ENCODE measurements around the gene TAS2R40. TPM values are rescaled to one million over a fixed set of nuclear protein-coding genes. Genes with fewer than 3 reads are reported as not detected.

Gene TAS2R40
- total RNA-seq, 4 donors from 2014 or later = not detected

DNA sequence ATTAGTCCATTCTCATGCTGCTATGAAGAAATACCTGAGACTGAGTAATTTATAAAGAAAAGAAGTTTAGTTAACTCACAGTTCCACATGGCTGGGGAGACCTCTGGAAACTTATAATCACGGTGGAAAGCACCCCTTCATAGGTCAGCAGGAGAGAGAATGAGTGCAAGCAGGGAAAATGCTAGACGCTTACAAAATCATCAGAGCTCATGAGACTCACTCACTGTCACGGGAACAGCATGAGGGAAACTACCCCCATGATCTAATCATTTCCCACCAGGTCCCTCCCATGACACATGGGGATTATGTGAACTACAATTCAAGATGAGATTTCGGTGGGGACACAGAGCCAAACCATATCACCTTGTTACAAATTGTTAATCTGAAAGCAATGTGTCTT is 22.8 kb upstream of the TAS2R40 start:
- H3K36me3 ChIP-seq = no peaks in the 10 kb centered on the region
- no peak for TF ChIP-seq POLR2AphosphoS5 (IDR thresholded peaks at IDR 0.05)
- TF ChIP-seq, protein P1, sequence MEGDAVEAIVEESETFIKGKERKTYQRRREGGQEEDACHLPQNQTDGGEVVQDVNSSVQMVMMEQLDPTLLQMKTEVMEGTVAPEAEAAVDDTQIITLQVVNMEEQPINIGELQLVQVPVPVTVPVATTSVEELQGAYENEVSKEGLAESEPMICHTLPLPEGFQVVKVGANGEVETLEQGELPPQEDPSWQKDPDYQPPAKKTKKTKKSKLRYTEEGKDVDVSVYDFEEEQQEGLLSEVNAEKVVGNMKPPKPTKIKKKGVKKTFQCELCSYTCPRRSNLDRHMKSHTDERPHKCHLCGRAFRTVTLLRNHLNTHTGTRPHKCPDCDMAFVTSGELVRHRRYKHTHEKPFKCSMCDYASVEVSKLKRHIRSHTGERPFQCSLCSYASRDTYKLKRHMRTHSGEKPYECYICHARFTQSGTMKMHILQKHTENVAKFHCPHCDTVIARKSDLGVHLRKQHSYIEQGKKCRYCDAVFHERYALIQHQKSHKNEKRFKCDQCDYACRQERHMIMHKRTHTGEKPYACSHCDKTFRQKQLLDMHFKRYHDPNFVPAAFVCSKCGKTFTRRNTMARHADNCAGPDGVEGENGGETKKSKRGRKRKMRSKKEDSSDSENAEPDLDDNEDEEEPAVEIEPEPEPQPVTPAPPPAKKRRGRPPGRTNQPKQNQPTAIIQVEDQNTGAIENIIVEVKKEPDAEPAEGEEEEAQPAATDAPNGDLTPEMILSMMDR (IDR thresholded peaks at IDR 0.05) = no peak
- no peak for TF ChIP-seq POLR2A (IDR thresholded peaks at IDR 0.05)
- TF ChIP-seq EP300 (IDR thresholded peaks at IDR 0.05; ENCODE audit: low read depth) = no peak
- DNase-seq = no peak
- no peak overlapping the region for H3K4me3 ChIP-seq
- no peaks in the 10 kb centered on the region for H3K4me1 ChIP-seq
- no peak overlapping the region for H3K27ac ChIP-seq
- WGBS, 2 donors (ENCODE audit: low coverage in 1 of 2) = 55 to 78% methylated on average over 2 to 4 of the region's 4 CpGs
- intact Hi-C loops (cut with DNase I; ENCODE audit: low total_unique reads) = no loop called here
- no peaks in the 10 kb centered on the region for H3K9me3 ChIP-seq
- in situ Hi-C loops (cut with MboI; ENCODE audit: low pct_ligation_motif_present in 1 of 4, low pct_unique_long_range_greater_than_20kb in 1 of 4, low sequenced_read_pairs in 3 of 4) = no loop called here
- H3K27me3 ChIP-seq = peaks cover 4% of the 10 kb centered on the region

DNA sequence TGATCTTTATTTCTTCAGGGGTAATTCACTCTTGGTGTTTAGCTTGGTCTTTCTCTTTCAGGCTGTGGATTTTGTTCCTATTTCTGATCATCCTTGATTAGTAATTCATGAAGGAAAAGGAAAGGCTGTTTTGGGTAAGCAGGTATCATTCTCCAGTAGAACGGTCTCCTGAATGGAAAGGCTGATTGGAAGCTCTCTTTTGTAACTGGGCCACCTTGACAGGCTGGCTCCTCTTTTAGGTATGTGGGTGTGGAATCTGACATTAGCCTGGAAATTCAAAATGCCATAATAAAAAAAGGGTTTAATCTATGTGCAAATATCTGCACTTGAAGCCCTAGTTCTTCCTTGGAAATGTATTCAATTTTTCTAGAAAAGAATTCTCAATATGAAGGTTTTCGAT is 19.7 kb upstream of the TAS2R40 start:
- H3K4me3 ChIP-seq = no peak overlapping the region
- intact Hi-C loops (cut with DNase I; ENCODE audit: low total_unique reads) (no loop called here), in situ Hi-C loops (cut with MboI; ENCODE audit: low pct_ligation_motif_present in 1 of 4, low pct_unique_long_range_greater_than_20kb in 1 of 4, low sequenced_read_pairs in 3 of 4) (loop anchor here (25.0 kb wide), 3 partner anchors 315 to 565 kb away; partner anchors contain the start of genes EPHB6 (in 3 of the 4) and TRPV6 (in 1 of the 4))
- 87 to 94% methylated on average over 2 of the region's 2 CpGs for WGBS, 2 donors (ENCODE audit: low coverage in 1 of 2)
- H3K27me3 ChIP-seq = peaks cover 4% of the 10 kb centered on the region
- H3K36me3 ChIP-seq = no peaks in the 10 kb centered on the region
- no peaks in the 10 kb centered on the region for H3K9me3 ChIP-seq
- H3K4me1 ChIP-seq = no peaks in the 10 kb centered on the region
- no peak for DNase-seq
- TF ChIP-seq POLR2A (IDR thresholded peaks at IDR 0.05) (no peak), POLR2AphosphoS5 (IDR thresholded peaks at IDR 0.05) (no peak), EP300 (IDR thresholded peaks at IDR 0.05; ENCODE audit: low read depth) (no peak)
- TF ChIP-seq, protein P1 (IDR thresholded peaks at IDR 0.05) = no peak
- H3K27ac ChIP-seq = no peak overlapping the region

DNA sequence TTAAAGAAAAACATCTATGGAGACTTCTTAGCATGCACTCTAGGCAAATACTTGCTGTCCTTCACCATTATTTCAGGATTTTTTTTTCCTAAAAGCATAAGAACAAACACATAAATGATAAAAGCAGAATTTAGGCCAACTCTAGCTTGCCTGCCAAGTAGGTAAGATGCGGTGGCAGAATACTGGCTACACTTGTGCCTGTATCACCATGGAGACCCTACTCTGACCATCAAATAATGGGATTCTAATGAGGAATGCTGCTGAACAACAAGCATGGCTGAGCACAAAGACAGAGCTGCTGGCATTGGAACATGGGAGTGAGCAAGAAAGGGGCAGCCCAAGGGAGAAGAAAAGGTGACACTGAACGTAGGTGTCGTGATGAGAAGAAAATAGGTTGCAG is 18.5 kb upstream of the TAS2R40 start:
- Histone ChIP-seq H3K4me1 (no peaks in the 10 kb centered on the region), H3K27ac (no peak overlapping the region), H3K36me3 (no peaks in the 10 kb centered on the region), H3K27me3 (peaks cover 4% of the 10 kb centered on the region), H3K4me3 (no peak overlapping the region), H3K9me3 (no peaks in the 10 kb centered on the region)
- 91 to 93% methylated on average over 3 of the region's 3 CpGs for WGBS, 2 donors (ENCODE audit: low coverage in 1 of 2)
- no peak for DNase-seq
- in situ Hi-C loops (cut with MboI; ENCODE audit: low pct_ligation_motif_present in 1 of 4, low pct_unique_long_range_greater_than_20kb in 1 of 4, low sequenced_read_pairs in 3 of 4) (loop anchor here (25.0 kb wide), 3 partner anchors 316 to 566 kb away; partner anchors contain the start of genes EPHB6 (in 3 of the 4) and TRPV6 (in 1 of the 4)), intact Hi-C loops (cut with DNase I; ENCODE audit: low total_unique reads) (no loop called here)
- TF ChIP-seq, protein P1 (IDR thresholded peaks at IDR 0.05) = no peak
- TF ChIP-seq POLR2AphosphoS5 (IDR thresholded peaks at IDR 0.05) (no peak), POLR2A (IDR thresholded peaks at IDR 0.05) (no peak), EP300 (IDR thresholded peaks at IDR 0.05; ENCODE audit: low read depth) (no peak)

DNA sequence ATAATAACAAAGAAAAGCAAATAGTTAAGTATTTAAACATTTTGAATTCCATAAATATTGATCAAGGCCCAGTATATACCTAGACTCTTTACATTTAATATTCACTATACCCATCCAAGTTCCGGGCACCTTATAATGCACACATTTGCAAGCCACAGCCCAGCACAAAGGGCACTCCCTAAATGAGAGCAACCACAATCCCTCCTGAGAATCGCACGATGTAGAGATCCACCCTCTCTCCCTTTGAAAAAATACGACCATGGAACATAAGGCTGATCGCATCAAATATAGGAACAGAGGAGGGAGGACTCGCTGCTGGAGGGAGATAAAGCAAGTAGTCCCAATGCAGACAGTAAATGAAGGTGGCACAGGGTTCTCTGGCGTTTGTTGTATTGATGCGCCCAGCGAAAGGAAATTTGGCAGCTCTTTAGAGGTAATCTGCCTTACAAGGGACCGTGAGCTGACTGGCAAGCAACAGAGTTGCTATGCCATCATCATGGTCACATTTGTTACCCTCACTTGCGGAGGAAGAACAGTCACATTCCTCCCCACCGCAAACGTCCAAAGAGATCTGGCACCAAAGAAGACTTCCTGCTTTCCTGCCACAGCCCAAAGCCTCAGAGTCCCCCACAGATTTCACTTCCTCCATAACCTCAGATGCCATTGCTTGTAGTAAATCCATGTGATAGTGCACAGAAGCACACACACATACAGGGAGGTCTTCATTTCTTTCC is 16.1 kb upstream of the TAS2R40 start:
- H3K27me3 ChIP-seq = no peaks in the 10 kb centered on the region
- DNase-seq = peak; percentile 24
- no peaks in the 10 kb centered on the region for H3K9me3 ChIP-seq
- no peaks in the 10 kb centered on the region for H3K4me1 ChIP-seq
- WGBS, 2 donors (ENCODE audit: low coverage in 1 of 2) = 64 to 83% methylated on average over 11 to 13 of the region's 13 CpGs
- no peak overlapping the region for H3K4me3 ChIP-seq
- intact Hi-C loops (cut with DNase I; ENCODE audit: low total_unique reads) (no loop called here), in situ Hi-C loops (cut with MboI; ENCODE audit: low pct_ligation_motif_present in 1 of 4, low pct_unique_long_range_greater_than_20kb in 1 of 4, low sequenced_read_pairs in 3 of 4) (loop anchor here (25.0 kb wide), 3 partner anchors 318 to 568 kb away; partner anchors contain the start of genes EPHB6 (in 3 of the 4) and TRPV6 (in 1 of the 4))
- no peaks in the 10 kb centered on the region for H3K36me3 ChIP-seq
- TF ChIP-seq POLR2A (IDR thresholded peaks at IDR 0.05) = no peak
- TF ChIP-seq, protein P1 (IDR thresholded peaks at IDR 0.05) = no peak
- no peak for TF ChIP-seq EP300 (IDR thresholded peaks at IDR 0.05; ENCODE audit: low read depth)
- TF ChIP-seq POLR2AphosphoS5 (IDR thresholded peaks at IDR 0.05) = no peak
- H3K27ac ChIP-seq = no peak overlapping the region
